Astrocyte (in vitro differentiated cells and primary cell): Measurements from ENCODE around the gene GNB1.

Source experiments
- EZH2 ChIP-seq: IDR thresholded peaks from 2 replicates; pipeline ENCODE4 v1.6.1; 2012; ENCODE audit warnings: mild to moderate bottlenecking, low read length, inconsistent platforms; ENCODE audit not compliant: insufficient read depth
- TF ChIP-seq, protein P1 (sequence below): IDR thresholded peaks from 2 replicates; pipeline ENCODE4 v1.5.1; 2011; ENCODE audit warnings: low read depth, mild to moderate bottlenecking, inconsistent platforms, low read length, moderate library complexity; ENCODE audit not compliant: insufficient read depth

DNA sequence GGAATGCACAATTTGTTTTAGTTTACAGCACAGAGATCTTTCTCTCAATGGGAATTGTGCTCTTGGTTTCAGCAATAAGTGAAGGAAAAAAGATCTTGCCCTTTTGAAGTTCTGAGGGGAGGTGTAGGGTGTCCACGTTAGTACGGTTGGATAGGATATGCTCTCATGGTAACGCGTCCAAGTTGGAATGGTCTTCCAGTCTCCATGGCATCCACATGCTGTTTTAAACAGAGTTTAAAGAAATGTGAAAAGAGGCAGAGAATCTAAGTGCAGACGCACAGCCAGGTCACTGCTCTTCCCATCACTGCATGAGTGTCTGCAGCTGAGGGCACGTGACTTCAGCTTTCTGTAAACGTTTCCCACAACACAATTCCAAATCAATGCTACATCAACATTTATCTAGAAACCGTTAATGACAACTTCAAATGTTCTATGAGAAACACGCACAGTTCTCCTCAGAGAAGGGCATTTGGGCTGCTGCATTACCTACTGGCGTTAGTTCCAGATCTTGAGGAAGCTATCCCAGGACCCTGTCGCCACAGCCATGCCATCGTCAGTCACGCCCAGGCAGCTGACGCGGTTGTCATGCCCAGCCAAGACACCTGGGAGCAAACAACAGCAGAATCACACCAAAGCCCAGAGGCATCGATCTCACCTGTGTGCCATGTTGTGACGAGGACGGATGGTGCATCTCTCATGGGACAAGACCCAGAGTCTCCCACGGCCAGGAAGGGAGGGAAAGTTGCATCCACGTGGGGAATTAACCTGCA is 103.9 kb downstream of the GNB1 start:
- TF ChIP-seq, protein P1, sequence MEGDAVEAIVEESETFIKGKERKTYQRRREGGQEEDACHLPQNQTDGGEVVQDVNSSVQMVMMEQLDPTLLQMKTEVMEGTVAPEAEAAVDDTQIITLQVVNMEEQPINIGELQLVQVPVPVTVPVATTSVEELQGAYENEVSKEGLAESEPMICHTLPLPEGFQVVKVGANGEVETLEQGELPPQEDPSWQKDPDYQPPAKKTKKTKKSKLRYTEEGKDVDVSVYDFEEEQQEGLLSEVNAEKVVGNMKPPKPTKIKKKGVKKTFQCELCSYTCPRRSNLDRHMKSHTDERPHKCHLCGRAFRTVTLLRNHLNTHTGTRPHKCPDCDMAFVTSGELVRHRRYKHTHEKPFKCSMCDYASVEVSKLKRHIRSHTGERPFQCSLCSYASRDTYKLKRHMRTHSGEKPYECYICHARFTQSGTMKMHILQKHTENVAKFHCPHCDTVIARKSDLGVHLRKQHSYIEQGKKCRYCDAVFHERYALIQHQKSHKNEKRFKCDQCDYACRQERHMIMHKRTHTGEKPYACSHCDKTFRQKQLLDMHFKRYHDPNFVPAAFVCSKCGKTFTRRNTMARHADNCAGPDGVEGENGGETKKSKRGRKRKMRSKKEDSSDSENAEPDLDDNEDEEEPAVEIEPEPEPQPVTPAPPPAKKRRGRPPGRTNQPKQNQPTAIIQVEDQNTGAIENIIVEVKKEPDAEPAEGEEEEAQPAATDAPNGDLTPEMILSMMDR, result no peak
- no peak for TF ChIP-seq EZH2
